Measurements from ENCODE around the gene MEGF11.

DNA sequence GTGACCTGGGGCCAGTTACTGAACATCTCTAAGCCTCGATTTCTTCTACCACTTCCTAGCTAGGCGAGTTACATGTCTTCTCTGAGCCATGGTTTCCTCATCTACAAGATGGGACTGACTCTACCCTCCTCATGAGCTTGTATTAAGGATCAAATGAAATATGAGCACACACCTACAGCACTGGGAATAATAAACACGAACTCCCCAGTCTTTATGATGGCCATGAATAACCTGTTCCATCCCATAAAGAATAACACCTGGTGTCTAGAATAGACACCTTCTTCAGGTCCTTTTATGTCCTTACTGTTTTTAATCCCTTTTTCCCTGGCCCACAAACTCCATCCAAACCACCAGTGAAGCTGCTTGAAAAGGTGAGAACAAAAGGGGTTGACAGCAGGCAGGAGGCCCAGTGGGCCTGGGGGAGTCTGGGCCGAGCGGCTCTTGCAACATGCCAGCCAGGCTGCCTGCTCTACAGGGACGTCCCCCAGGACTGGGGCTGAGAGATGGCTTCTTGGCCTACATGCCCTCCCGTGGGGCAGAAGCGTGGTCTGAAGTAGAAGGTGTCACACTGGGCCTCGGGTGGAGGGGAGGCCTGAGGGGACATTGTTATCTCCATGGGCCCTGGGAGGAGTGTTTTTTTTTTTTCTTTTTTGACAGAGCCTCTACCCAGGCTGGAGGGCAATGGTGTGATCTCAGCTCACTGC, 206.1 kb downstream of the MEGF11 start:
- TF ChIP-seq POLR2A (IDR thresholded peaks at IDR 0.05; ENCODE audit: low read depth, low read length) (no peak), SPI1 (IDR thresholded peaks at IDR 0.05; ENCODE audit: low read depth, low read length) (no peak), TAF1 (IDR thresholded peaks at IDR 0.05; ENCODE audit: low read depth, low read length) (no peak), POLR2AphosphoS5 (IDR thresholded peaks at IDR 0.05; ENCODE audit: low read depth, low read length) (no peak), PAX5 (IDR thresholded peaks at IDR 0.05; ENCODE audit: insufficient read depth, low read length, severe bottlenecking) (no peak), POU2F2 (IDR thresholded peaks at IDR 0.05; ENCODE audit: low read depth, low read length) (no peak)

Data from GM12891 (cell line).